Gastrocnemius medialis (tissue), 4 donors: Measurements from ENCODE around the gene TMEM72. TPM values are rescaled to one million over a fixed set of nuclear protein-coding genes. Genes with fewer than 3 reads are reported as not detected.

ENCODE experiments used
- ATAC-seq, 2 donors: fragments of 150-250 bp; one replicate each; pipeline ENCODE4 v1.9.1; 2016
- DNase-seq, 2 donors: peaks; one replicate each; pipeline ENCODE4 v3.0.0-alpha.2; 2019
- H3K27ac ChIP-seq, 4 donors: fragments of 200-600 bp; sonication (generic); 1 replicate in 1 of 4; 2 replicates in 3 of 4; pipeline ENCODE4 v1.5.1; 2016 to 2018; ENCODE audit warnings: mild to moderate bottlenecking in 2 of 4, moderate library complexity in 1 of 4
- H3K27me3 ChIP-seq, 3 donors: fragments of 200-600 bp; sonication (generic) in 2 of 3; 1 replicate in 1 of 3; 2 replicates in 2 of 3; pipeline versions ENCODE4 v1.5.1 to v1.6.0; 2016 to 2019; ENCODE audit warnings: mild to moderate bottlenecking in 1 of 3, moderate library complexity in 1 of 3
- H3K36me3 ChIP-seq, 2 donors: fragments of 200-600 bp; sonication (generic) in 1 of 2; one replicate each; pipeline ENCODE4 v1.5.1; 2017 to 2018
- H3K4me1 ChIP-seq, 2 donors: fragments of 200-600 bp; sonication (generic) in 1 of 2; one replicate each; pipeline ENCODE4 v1.5.1; 2016 to 2017; ENCODE audit warnings: mild to moderate bottlenecking in 2 of 2
- H3K4me3 ChIP-seq, 4 donors: fragments of 200-600 bp; sonication (generic) in 3 of 4; 1 replicate in 1 of 4; 2 replicates in 3 of 4; pipeline ENCODE4 v1.5.1; 2016 to 2019; ENCODE audit warnings: mild to moderate bottlenecking in 2 of 4
- H3K9me3 ChIP-seq, 3 donors: fragments of 200-600 bp; sonication (generic) in 2 of 3; 1 replicate in 1 of 3; 2 replicates in 2 of 3; pipeline ENCODE4 v1.5.1; 2016 to 2019
- POLR2A ChIP-seq, 2 donors: fragments of 450-650 bp; IDR thresholded peaks; one replicate each; pipeline ENCODE4 v1.6.1; 2017; ENCODE audit warnings: antibody characterized with exemption in 2 of 2, mild to moderate bottlenecking in 2 of 2, moderate library complexity in 2 of 2
- in situ Hi-C, 4 donors: fragments of 200-750 bp; cut with MboI; loops; one replicate each; pipeline versions ENCODE4 v1.15.0 to v1.8.0; 2017; ENCODE audit warnings: low sequenced_read_pairs in 4 of 4
- intact Hi-C: fragments of 100-400 bp; cut with DNase I; formaldehyde crosslinking; loops from one replicate; pipeline ENCODE4 v1.15.1; 2023; ENCODE audit warnings: low total_unique reads
- total RNA-seq, 4 donors: library from RNA; depleted of rRNA; stranded (reverse); fragments of >200 nt; gene quantifications; one replicate each; pipeline versions ENCODE4 v1.1.0 to v1.2.3, GENCODE V29; 2016
- TF ChIP-seq, protein P1 (sequence below), 5 experiments: fragments of 450-650 bp in 3 of 5; fragments of 200-600 bp in 2 of 5; sonication (generic) in 2 of 5; IDR thresholded peaks in 4 of 5; conservative IDR thresholded peaks in 1 of 5; 1 replicate in 4 of 5; 2 replicates in 1 of 5; pipeline ENCODE4 v1.5.1; 2016 to 2019; ENCODE audit warnings: antibody characterized with exemption in 5 of 5, mild to moderate bottlenecking in 3 of 5, moderate library complexity in 3 of 5

Gene TMEM72
- total RNA-seq, 4 donors from 2014 or later = not detected

DNA sequence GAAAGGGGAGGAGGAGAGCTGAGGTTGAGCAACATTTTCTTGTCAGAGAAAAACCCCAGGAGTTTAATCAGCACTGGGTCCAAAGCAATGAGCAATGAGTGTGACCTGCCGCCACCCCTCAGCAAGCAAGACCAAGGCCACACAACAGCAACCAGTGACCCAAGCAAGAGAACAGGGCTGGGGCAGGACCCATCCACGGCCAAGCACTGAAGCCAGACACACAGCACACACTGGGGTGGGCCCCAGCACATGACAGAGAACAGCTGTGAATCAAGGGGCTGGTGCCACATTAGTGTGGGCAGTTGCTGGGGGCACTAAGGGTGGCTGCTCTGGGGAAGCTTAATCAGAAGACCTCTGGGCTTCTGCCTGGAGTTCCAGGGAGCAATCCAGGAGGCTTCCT is 16.2 kb downstream of the TMEM72 start:
- intact Hi-C loops = no loop called here
- Histone ChIP-seq H3K4me3 (no peak overlapping the region), H3K36me3 (no peaks in the 10 kb centered on the region), H3K27ac (no peak overlapping the region), H3K9me3 (no peaks in the 10 kb centered on the region), H3K27me3 (no peaks in the 10 kb centered on the region), H3K4me1 (peaks cover 1 to 2% of the 10 kb centered on the region in 2 donors)
- no peak for TF ChIP-seq POLR2A (IDR thresholded peaks at IDR 0.05)
- TF ChIP-seq, protein P1, sequence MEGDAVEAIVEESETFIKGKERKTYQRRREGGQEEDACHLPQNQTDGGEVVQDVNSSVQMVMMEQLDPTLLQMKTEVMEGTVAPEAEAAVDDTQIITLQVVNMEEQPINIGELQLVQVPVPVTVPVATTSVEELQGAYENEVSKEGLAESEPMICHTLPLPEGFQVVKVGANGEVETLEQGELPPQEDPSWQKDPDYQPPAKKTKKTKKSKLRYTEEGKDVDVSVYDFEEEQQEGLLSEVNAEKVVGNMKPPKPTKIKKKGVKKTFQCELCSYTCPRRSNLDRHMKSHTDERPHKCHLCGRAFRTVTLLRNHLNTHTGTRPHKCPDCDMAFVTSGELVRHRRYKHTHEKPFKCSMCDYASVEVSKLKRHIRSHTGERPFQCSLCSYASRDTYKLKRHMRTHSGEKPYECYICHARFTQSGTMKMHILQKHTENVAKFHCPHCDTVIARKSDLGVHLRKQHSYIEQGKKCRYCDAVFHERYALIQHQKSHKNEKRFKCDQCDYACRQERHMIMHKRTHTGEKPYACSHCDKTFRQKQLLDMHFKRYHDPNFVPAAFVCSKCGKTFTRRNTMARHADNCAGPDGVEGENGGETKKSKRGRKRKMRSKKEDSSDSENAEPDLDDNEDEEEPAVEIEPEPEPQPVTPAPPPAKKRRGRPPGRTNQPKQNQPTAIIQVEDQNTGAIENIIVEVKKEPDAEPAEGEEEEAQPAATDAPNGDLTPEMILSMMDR (IDR thresholded peaks at IDR 0.05 in 4 of 5, conservative IDR thresholded peaks at IDR 0.05 in 1 of 5) = no peak
- peak in 1 of 2 donors; percentile 48 for DNase-seq
- in situ Hi-C loops = no loop called here
- ATAC-seq = peak; percentile 37 to 55

- TF ChIP-seq, protein P1 (IDR thresholded peaks at IDR 0.05 in 4 of 5, conservative IDR thresholded peaks at IDR 0.05 in 1 of 5) = no peak
- no peak for TF ChIP-seq POLR2A (IDR thresholded peaks at IDR 0.05)
- in situ Hi-C loops (no loop called here), intact Hi-C loops (no loop called here)
- H3K9me3 ChIP-seq = no peaks in the 10 kb centered on the region
- H3K4me3 ChIP-seq = no peak overlapping the region
- no peaks in the 10 kb centered on the region for H3K36me3 ChIP-seq
- ATAC-seq (no peak), DNase-seq (no peak)
- H3K27ac ChIP-seq = no peak overlapping the region
- peaks cover 4 to 5% of the 10 kb centered on the region in 2 donors for H3K4me1 ChIP-seq
- H3K27me3 ChIP-seq = no peaks in the 10 kb centered on the region
Observed at GRCh38 chr10:44928462-44928861, 17.3 kb downstream of the TMEM72 start.

GRCh38 chr10:44929356-44930255 is 18.5 kb downstream of the TMEM72 start:
- DNase-seq (no peak), ATAC-seq (no peak)
- Histone ChIP-seq H3K27me3 (no peaks in the 10 kb centered on the region), H3K27ac (no peak overlapping the region), H3K36me3 (no peaks in the 10 kb centered on the region), H3K9me3 (no peaks in the 10 kb centered on the region), H3K4me3 (no peak overlapping the region), H3K4me1 (peaks cover 5% of the 10 kb centered on the region in 2 donors)
- intact Hi-C loops (no loop called here), in situ Hi-C loops (loop anchor here in 2 of 4 donors (5.0 kb wide), 2 partner anchors 43 to 48 kb away; partner anchors contain the start of gene DEPP1 (in 1 of the 2))
- TF ChIP-seq, protein P1 (IDR thresholded peaks at IDR 0.05 in 4 of 5, conservative IDR thresholded peaks at IDR 0.05 in 1 of 5) = no peak
- no peak for TF ChIP-seq POLR2A (IDR thresholded peaks at IDR 0.05)

DNA sequence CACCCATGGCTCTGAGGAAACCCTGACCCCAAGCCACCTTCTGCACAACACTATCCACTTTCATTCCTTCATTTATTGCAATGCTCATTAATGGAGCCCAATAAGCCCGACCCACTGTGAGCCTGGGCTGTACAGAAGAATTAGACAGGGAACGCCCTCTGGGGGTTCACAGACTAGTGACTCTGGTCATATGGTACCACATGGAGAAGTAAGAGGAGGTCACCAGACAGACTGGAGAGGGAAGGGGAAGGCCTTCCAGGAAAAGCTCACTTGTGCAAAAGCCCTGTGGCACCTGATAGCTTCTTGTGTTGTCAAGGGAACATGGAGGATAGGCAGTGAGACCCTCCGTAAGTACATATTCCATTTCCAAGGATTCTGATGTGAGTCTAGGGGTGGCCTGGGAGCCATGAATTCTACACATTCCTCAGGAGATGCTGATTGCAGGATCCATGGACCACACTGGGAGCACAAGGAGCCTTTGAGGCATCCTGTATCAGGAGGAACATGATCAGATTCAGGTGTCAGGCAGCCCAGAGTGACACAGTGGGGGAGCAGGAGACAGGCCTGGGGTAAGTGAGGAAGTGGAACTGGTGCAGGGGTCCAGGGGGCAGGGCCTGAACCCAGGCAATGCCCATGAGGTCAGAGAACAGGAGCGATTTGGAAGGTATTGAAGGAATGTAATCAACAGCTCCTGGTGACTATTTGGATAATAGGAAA is 19.9 kb downstream of the TMEM72 start:
- ATAC-seq (no peak), DNase-seq (no peak)
- Histone ChIP-seq H3K4me3 (no peak overlapping the region), H3K36me3 (no peaks in the 10 kb centered on the region), H3K27me3 (no peaks in the 10 kb centered on the region), H3K9me3 (no peaks in the 10 kb centered on the region), H3K27ac (no peak overlapping the region), H3K4me1 (peaks cover 16 to 19% of the 10 kb centered on the region in 2 donors)
- intact Hi-C loops (no loop called here), in situ Hi-C loops (loop anchor here in 2 of 4 donors (5.0 kb wide), 2 partner anchors 41 to 46 kb away; partner anchors contain the start of gene DEPP1 (in 1 of the 2))
- no peak for TF ChIP-seq POLR2A (IDR thresholded peaks at IDR 0.05)
- TF ChIP-seq, protein P1 (IDR thresholded peaks at IDR 0.05 in 4 of 5, conservative IDR thresholded peaks at IDR 0.05 in 1 of 5) = no peak
